Measurements from ENCODE around the gene ZSWIM1. TPM values are rescaled to one million over a fixed set of nuclear protein-coding genes. Genes with fewer than 3 reads are reported as not detected.

The ZSWIM1 gene
- total and polyA plus RNA-seq, 2 of the 13 experiments (the other 11 are each of a cell fraction or from before 2014, with no cell fraction given) = 9.5 to 11.7 TPM

DNA sequence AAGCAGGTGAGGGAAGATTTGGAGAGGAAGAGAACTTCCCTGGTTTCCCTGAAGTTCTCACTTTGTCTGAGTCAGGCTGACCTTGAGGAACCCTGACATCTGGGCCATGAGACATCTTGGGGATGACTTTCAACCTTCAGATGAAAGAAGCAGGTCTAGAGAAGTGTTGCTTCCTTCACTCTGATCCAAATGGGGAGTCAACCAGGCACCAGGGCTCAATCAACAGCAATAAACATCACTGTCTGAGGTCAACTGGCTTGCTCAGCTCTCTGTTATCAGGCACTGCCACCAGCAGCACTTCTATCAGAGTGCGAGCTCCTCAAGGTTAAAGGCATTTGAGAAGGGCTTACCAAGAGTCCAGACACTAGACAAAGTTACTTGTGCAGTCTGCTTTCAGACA, 30.1 kb upstream of the ZSWIM1 start:
- DNase-seq (ENCODE audit: low spot score) (no peak), ATAC-seq (no peak), FAIRE-seq (no peak)
- WGBS (ENCODE audit: low lambda C conversion rate) = 100% methylated on average over 1 of the region's 1 CpG
- H3K4me3 ChIP-seq (replicated peaks in 1 of 3; ENCODE audit: insufficient read depth in 1 of 3, low read depth in 2 of 3, low read length in 3 of 3) = no peak overlapping the region
- no peak overlapping the region for H3K4me2 ChIP-seq (ENCODE audit: low read depth, low read length)
- no peaks in the 10 kb centered on the region for H3K27me3 ChIP-seq (ENCODE audit: control insufficient read depth in 1 of 2, insufficient read depth in 2 of 2, low read length in 2 of 2)
- H2AFZ ChIP-seq (ENCODE audit: low read length) = no peak overlapping the region
- no TSS peak for BruUV-seq (replicated peaks)
- intact Hi-C loops (cut with micrococcal nuclease; ENCODE audit: unreplicated experiment) (no loop called here), in situ Hi-C loops (cut with HindIII; ENCODE audit: extremely low pct_ligation_motif_present, low pct_unique_long_range_greater_than_20kb) (no loop called here)
- no peaks in the 10 kb centered on the region for H4K20me1 ChIP-seq (ENCODE audit: insufficient read depth, low read length)
- POLR2A ChIA-PET = interaction anchor here (2.7 kb wide), 1 partner anchor 17 kb away, joined by 17 read pairs; the partner anchor contains the start of gene SNX21
- no peak overlapping the region for H3K27ac ChIP-seq (ENCODE audit: extremely low read length, insufficient read depth, low read length)
- CTCF ChIA-PET (ENCODE audit: low intra/inter-chr PET ratio, low total read pairs) = no interaction called here
- TF ChIP-seq SNAPC2 (CRISPR knock-in tag; IDR thresholded peaks at IDR 0.05) = no peak
- TF ChIP-seq, protein P1, sequence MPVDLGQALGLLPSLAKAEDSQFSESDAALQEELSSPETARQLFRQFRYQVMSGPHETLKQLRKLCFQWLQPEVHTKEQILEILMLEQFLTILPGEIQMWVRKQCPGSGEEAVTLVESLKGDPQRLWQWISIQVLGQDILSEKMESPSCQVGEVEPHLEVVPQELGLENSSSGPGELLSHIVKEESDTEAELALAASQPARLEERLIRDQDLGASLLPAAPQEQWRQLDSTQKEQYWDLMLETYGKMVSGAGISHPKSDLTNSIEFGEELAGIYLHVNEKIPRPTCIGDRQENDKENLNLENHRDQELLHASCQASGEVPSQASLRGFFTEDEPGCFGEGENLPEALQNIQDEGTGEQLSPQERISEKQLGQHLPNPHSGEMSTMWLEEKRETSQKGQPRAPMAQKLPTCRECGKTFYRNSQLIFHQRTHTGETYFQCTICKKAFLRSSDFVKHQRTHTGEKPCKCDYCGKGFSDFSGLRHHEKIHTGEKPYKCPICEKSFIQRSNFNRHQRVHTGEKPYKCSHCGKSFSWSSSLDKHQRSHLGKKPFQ (CRISPR knock-in tag; IDR thresholded peaks at IDR 0.05; ENCODE audit: insufficient replicate concordance) = no peak
- TF ChIP-seq XBP1 (CRISPR knock-in tag; IDR thresholded peaks at IDR 0.05) = no peak
- 0 out of 2 replicates have a peak, but pooled peaks have one; percentile 50 for TF ChIP-seq ATF7-NPFF (CRISPR knock-in tag; IDR thresholded peaks at IDR 0.05; ENCODE audit: low read depth)
- TF ChIP-seq, protein P2, sequence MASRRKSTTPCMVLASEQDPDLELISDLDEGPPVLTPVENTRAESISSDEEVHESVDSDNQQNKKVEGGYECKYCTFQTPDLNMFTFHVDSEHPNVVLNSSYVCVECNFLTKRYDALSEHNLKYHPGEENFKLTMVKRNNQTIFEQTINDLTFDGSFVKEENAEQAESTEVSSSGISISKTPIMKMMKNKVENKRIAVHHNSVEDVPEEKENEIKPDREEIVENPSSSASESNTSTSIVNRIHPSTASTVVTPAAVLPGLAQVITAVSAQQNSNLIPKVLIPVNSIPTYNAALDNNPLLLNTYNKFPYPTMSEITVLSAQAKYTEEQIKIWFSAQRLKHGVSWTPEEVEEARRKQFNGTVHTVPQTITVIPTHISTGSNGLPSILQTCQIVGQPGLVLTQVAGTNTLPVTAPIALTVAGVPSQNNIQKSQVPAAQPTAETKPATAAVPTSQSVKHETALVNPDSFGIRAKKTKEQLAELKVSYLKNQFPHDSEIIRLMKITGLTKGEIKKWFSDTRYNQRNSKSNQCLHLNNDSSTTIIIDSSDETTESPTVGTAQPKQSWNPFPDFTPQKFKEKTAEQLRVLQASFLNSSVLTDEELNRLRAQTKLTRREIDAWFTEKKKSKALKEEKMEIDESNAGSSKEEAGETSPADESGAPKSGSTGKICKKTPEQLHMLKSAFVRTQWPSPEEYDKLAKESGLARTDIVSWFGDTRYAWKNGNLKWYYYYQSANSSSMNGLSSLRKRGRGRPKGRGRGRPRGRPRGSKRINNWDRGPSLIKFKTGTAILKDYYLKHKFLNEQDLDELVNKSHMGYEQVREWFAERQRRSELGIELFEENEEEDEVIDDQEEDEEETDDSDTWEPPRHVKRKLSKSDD (CRISPR knock-in tag; IDR thresholded peaks at IDR 0.05; ENCODE audit: low read depth) = no peak
- TF ChIP-seq HOXA5 (CRISPR knock-in tag; IDR thresholded peaks at IDR 0.05) = no peak
- no peak for TF ChIP-seq GABPB1 (CRISPR knock-in tag; IDR thresholded peaks at IDR 0.05)
- TF ChIP-seq NFYB (CRISPR knock-in tag; IDR thresholded peaks at IDR 0.05) = no peak
- H3K9ac ChIP-seq (ENCODE audit: insufficient read depth, low read depth, low read length) = no peak overlapping the region
- no peaks in the 10 kb centered on the region for H3K79me2 ChIP-seq (ENCODE audit: insufficient read depth, low read length)
- peaks cover 5 to 7% of the 10 kb centered on the region in 2 experiments; a peak in 2 of 5 replicates for H3K36me3 ChIP-seq (replicated peaks in 1 of 2; ENCODE audit: control insufficient read depth in 1 of 2, insufficient read depth in 2 of 2, low read length in 2 of 2)
- H3K4me1 ChIP-seq (ENCODE audit: insufficient read depth, low read length) = peaks cover 7% of the 10 kb centered on the region
- no peaks in the 10 kb centered on the region for H3K9me3 ChIP-seq (ENCODE audit: low read length)
